A673 (cell line): ENCODE results near the gene CCDC141. TPM values are rescaled to one million over a fixed set of nuclear protein-coding genes. Genes with fewer than 3 reads are reported as not detected.

Experiments
- BruUV-seq: library from RNA; stranded (reverse); fragments of 400-500 nt; replicated peaks from 2 replicates; lab custom pipeline; 2021; lab: Mats Ljungman, UMichigan
- CTCF ChIA-PET: fragments of 300-600 bp; sonication (Branson Sonifier 250); formaldehyde crosslinking; loops from one replicate; lab custom pipeline; 2022; ENCODE audit warnings: antibody characterized with exemption; lab: Charles Lee
- POLR2A ChIA-PET: fragments of 300-600 bp; sonication (Branson Sonifier 250); formaldehyde crosslinking; loops from one replicate; lab custom pipeline; 2022; ENCODE audit warnings: antibody characterized with exemption; ENCODE audit not compliant: low non-redundant PET; lab: Charles Lee
- DNase-seq: peaks from one replicate; pipeline ENCODE4 v3.0.0-alpha.2; 2015; ENCODE audit warnings: low spot score
- H3K27ac ChIP-seq: fragments of 200-600 bp; sonication (generic); 2 replicates; pipeline ENCODE4 v1.5.1; 2016; ENCODE audit warnings: mixed run types, low read depth, mild to moderate bottlenecking, mixed read lengths, antibody characterized with exemption, low read length; ENCODE audit not compliant: poor library complexity, severe bottlenecking
- H3K27me3 ChIP-seq: fragments of 200-600 bp; sonication (generic); replicated peaks from 2 replicates; pipeline ENCODE4 v1.6.1; 2017; ENCODE audit warnings: mixed run types, low read depth, mild to moderate bottlenecking, mixed read lengths, antibody characterized with exemption, low read length; ENCODE audit not compliant: insufficient read depth, poor library complexity
- H3K36me3 ChIP-seq: fragments of 200-600 bp; sonication (generic); 2 replicates; pipeline ENCODE4 v1.6.1; 2016; ENCODE audit warnings: mixed run types, mild to moderate bottlenecking, mixed read lengths, antibody characterized with exemption, low read length; ENCODE audit not compliant: insufficient read depth, poor library complexity, severe bottlenecking
- H3K4me1 ChIP-seq: fragments of 200-600 bp; sonication (generic); 2 replicates; pipeline ENCODE4 v1.6.1; 2017; ENCODE audit warnings: mixed run types, mild to moderate bottlenecking, mixed read lengths, antibody characterized with exemption, low read length; ENCODE audit not compliant: insufficient read depth, poor library complexity, severe bottlenecking
- H3K4me3 ChIP-seq: fragments of 200-600 bp; sonication (generic); 2 replicates; pipeline ENCODE4 v1.5.1; 2016; ENCODE audit warnings: low read depth, mixed run types, mild to moderate bottlenecking, mixed read lengths, low read length; ENCODE audit not compliant: poor library complexity, severe bottlenecking
- H3K9me3 ChIP-seq: fragments of 200-600 bp; sonication (generic); 2 replicates; pipeline ENCODE4 v1.6.1; 2016; ENCODE audit warnings: mixed run types, low read depth, mild to moderate bottlenecking, mixed read lengths, antibody characterized with exemption, low read length; ENCODE audit not compliant: poor library complexity, severe bottlenecking
- CTCF ChIP-seq: fragments of 300-800, 200-600 bp; sonication (generic); conservative IDR thresholded peaks from 2 replicates; pipeline ENCODE4 v1.5.1; 2017; ENCODE audit warnings: low read depth, mild to moderate bottlenecking, antibody characterized with exemption, low read length, moderate library complexity, mixed read lengths
- EZH2 ChIP-seq: fragments of 200-600 bp; sonication (generic); IDR thresholded peaks from 2 replicates; pipeline ENCODE4 v1.6.1; 2017; ENCODE audit warnings: borderline replicate concordance, low read depth, mild to moderate bottlenecking, mixed read lengths, antibody characterized with exemption, low read length; ENCODE audit not compliant: poor library complexity, severe bottlenecking
- intact Hi-C: fragments of 100-400 bp; cut with micrococcal nuclease; formaldehyde crosslinking; loops from one replicate; pipeline ENCODE4 v1.10.0; 2022; ENCODE audit not compliant: unreplicated experiment
- total RNA-seq: library from RNA; stranded (reverse); gene quantifications from 2 replicates; pipeline ENCODE4 v1.2.3, GENCODE V29; 2021

Gene CCDC141
- total RNA-seq, 1 experiment from 2014 or later = not detected

GRCh38 chr2:178928077-178928476, 121.9 kb downstream of the CCDC141 start:
- Histone ChIP-seq H3K36me3 (no peaks in the 10 kb centered on the region), H3K27me3 (peaks cover 8% of the 10 kb centered on the region), H3K27ac (no peak overlapping the region), H3K4me1 (no peaks in the 10 kb centered on the region), H3K9me3 (no peaks in the 10 kb centered on the region), H3K4me3 (no peak overlapping the region)
- no TSS peak for BruUV-seq
- ChIA-PET CTCF (no interaction called here), POLR2A (no interaction called here)
- TF ChIP-seq CTCF = no peak
- no peak for TF ChIP-seq EZH2
- intact Hi-C loops = no loop called here
- no peak for DNase-seq

- no peaks in the 10 kb centered on the region for H3K4me1 ChIP-seq
- TF ChIP-seq EZH2 (no peak), CTCF (no peak)
- no TSS peak for BruUV-seq
- intact Hi-C loops = no loop called here
- ChIA-PET POLR2A (no interaction called here), CTCF (no interaction called here)
- no peak overlapping the region for H3K27ac ChIP-seq
- DNase-seq = no peak
- no peaks in the 10 kb centered on the region for H3K36me3 ChIP-seq
- H3K4me3 ChIP-seq = no peak overlapping the region
- peaks cover 11% of the 10 kb centered on the region for H3K27me3 ChIP-seq
- no peaks in the 10 kb centered on the region for H3K9me3 ChIP-seq
Observed at GRCh38 chr2:178927173-178927572, 122.8 kb downstream of the CCDC141 start.

GRCh38 chr2:178924817-178925216, 125.1 kb downstream of the CCDC141 start:
- intact Hi-C loops = no loop called here
- ChIA-PET CTCF (no interaction called here), POLR2A (no interaction called here)
- no peak overlapping the region for H3K27ac ChIP-seq
- peaks cover 15% of the 10 kb centered on the region for H3K27me3 ChIP-seq
- H3K9me3 ChIP-seq = no peaks in the 10 kb centered on the region
- H3K36me3 ChIP-seq = no peaks in the 10 kb centered on the region
- no peaks in the 10 kb centered on the region for H3K4me1 ChIP-seq
- no TSS peak for BruUV-seq
- no peak overlapping the region for H3K4me3 ChIP-seq
- TF ChIP-seq EZH2 = no peak
- TF ChIP-seq CTCF = no peak
- DNase-seq = no peak
